Progenitor cell of endocrine pancreas (in vitro differentiated cells): ENCODE data around the gene TREH. TPM values are rescaled to one million over a fixed set of nuclear protein-coding genes. Genes with fewer than 3 reads are reported as not detected.
A peak's percentile ranks its signal among the peaks of the same experiment; 100 is the strongest.
"Not testable (repeated sequence)": the region's sequence is repeated elsewhere in the genome, so short reads cannot be mapped to it uniquely, and the experiment has no call there.

ENCODE experiments used
- DNase-seq: peaks from one replicate; pipeline ENCODE4 v3.0.0; 2021; ENCODE audit warnings: low spot score; ENCODE audit not compliant: unreplicated experiment
- H3K27ac Mint-ChIP-seq: 2 replicates; pipeline ENCODE4 v1.8.0; 2021; ENCODE audit warnings: mild to moderate bottlenecking, moderate library complexity, mixed read lengths
- H3K27me3 Mint-ChIP-seq: 2 replicates; pipeline ENCODE4 v1.8.0; 2021; ENCODE audit warnings: mixed read lengths
- H3K36me3 Mint-ChIP-seq: 2 replicates; pipeline ENCODE4 v1.8.0; 2022; ENCODE audit warnings: mixed read lengths; ENCODE audit not compliant: insufficient read depth
- H3K4me1 Mint-ChIP-seq: 2 replicates; pipeline ENCODE4 v1.8.0; 2021; ENCODE audit warnings: low read depth, mixed read lengths
- H3K4me3 Mint-ChIP-seq: 2 replicates; pipeline ENCODE4 v1.8.0; 2021; ENCODE audit warnings: low read depth, mild to moderate bottlenecking, moderate library complexity, mixed read lengths
- H3K9me3 Mint-ChIP-seq: 2 replicates; pipeline ENCODE4 v1.8.0; 2021; ENCODE audit warnings: low read depth, mixed read lengths
- CTCF ChIP-seq: fragments of 200-600 bp; sonication (generic); IDR thresholded peaks from one replicate; pipeline ENCODE4 v1.5.0; 2021; ENCODE audit warnings: antibody characterized with exemption, mild to moderate bottlenecking; ENCODE audit not compliant: unreplicated experiment
- total RNA-seq: library from RNA; stranded (reverse); gene quantifications from 2 replicates; pipeline ENCODE4 v1.2.1, GENCODE V29; 2021

Gene TREH
- total RNA-seq, 1 donor from 2014 or later: not detected

- TF ChIP-seq CTCF: peak; percentile 80
- H3K36me3 Mint-ChIP-seq: no peaks in the 10 kb centered on the region
- H3K9me3 Mint-ChIP-seq: peaks cover 3% of the 10 kb centered on the region
- H3K27me3 Mint-ChIP-seq: no peaks in the 10 kb centered on the region
- H3K4me3 Mint-ChIP-seq: peak overlapping the region; percentile 74
- peak; percentile 97 for DNase-seq
- H3K27ac Mint-ChIP-seq: peak overlapping the region; percentile 94
- H3K4me1 Mint-ChIP-seq: peaks cover 13% of the 10 kb centered on the region
These were observed 10.6 kb upstream of the TREH start for GRCh38 chr11:118689852-118690552.

- no peaks in the 10 kb centered on the region for H3K36me3 Mint-ChIP-seq
- no peak for TF ChIP-seq CTCF
- H3K27me3 Mint-ChIP-seq: no peaks in the 10 kb centered on the region
- H3K27ac Mint-ChIP-seq: peak overlapping the region; percentile 10
- H3K9me3 Mint-ChIP-seq: peaks cover 3% of the 10 kb centered on the region
- peaks cover 13% of the 10 kb centered on the region for H3K4me1 Mint-ChIP-seq
- peak overlapping the region; percentile 33 for H3K4me3 Mint-ChIP-seq
- no peak for DNase-seq
These were observed 10.0 kb upstream of the TREH start for GRCh38 chr11:118689503-118689851.

GRCh38 chr11:118688851-118689502, 9.5 kb upstream of the TREH start:
- H3K27me3 Mint-ChIP-seq: no peaks in the 10 kb centered on the region
- peak overlapping the region; percentile 33 for H3K4me3 Mint-ChIP-seq
- no peaks in the 10 kb centered on the region for H3K36me3 Mint-ChIP-seq
- DNase-seq: no peak
- H3K9me3 Mint-ChIP-seq: peaks cover 3% of the 10 kb centered on the region
- H3K4me1 Mint-ChIP-seq: peaks cover 13% of the 10 kb centered on the region
- no peak for TF ChIP-seq CTCF
- H3K27ac Mint-ChIP-seq: peak overlapping the region; percentile 10

- not testable (repeated sequence) for H3K4me3 Mint-ChIP-seq, DNase-seq, H3K27ac Mint-ChIP-seq, H3K36me3 Mint-ChIP-seq, H3K4me1 Mint-ChIP-seq, H3K9me3 Mint-ChIP-seq, H3K27me3 Mint-ChIP-seq
These were observed 8.9 kb upstream of the TREH start for GRCh38 chr11:118688339-118688738.

- DNase-seq: no peak
- no peaks in the 10 kb centered on the region for H3K27me3 Mint-ChIP-seq
- peaks cover 5% of the 10 kb centered on the region for H3K4me1 Mint-ChIP-seq
- peaks cover 3% of the 10 kb centered on the region for H3K9me3 Mint-ChIP-seq
- H3K4me3 Mint-ChIP-seq: no peak overlapping the region
- H3K27ac Mint-ChIP-seq: no peak overlapping the region
- no peak for TF ChIP-seq CTCF
- H3K36me3 Mint-ChIP-seq: no peaks in the 10 kb centered on the region
These were observed 8.5 kb upstream of the TREH start for GRCh38 chr11:118687906-118688305.

GRCh38 chr11:118684187-118684586, 4.7 kb upstream of the TREH start:
- peaks cover 8% of the 10 kb centered on the region for H3K4me1 Mint-ChIP-seq
- no peak overlapping the region for H3K4me3 Mint-ChIP-seq
- no peaks in the 10 kb centered on the region for H3K27me3 Mint-ChIP-seq
- DNase-seq: no peak
- peaks cover 3% of the 10 kb centered on the region for H3K9me3 Mint-ChIP-seq
- TF ChIP-seq CTCF: no peak
- H3K27ac Mint-ChIP-seq: no peak overlapping the region
- H3K36me3 Mint-ChIP-seq: no peaks in the 10 kb centered on the region

- H3K4me3 Mint-ChIP-seq, H3K9me3 Mint-ChIP-seq, H3K27me3 Mint-ChIP-seq, H3K36me3 Mint-ChIP-seq, H3K27ac Mint-ChIP-seq, DNase-seq: not testable (repeated sequence)
- peaks cover 12% of the 10 kb centered on the region for H3K4me1 Mint-ChIP-seq
These were observed 3.5 kb upstream of the TREH start for GRCh38 chr11:118682939-118683338.
